ENCODE data around the gene CREBRF.
"Not testable (repeated sequence)": the region's sequence is repeated elsewhere in the genome, so short reads cannot be mapped to it uniquely, and the experiment has no call there.

The CREBRF gene

GRCh38 chr5:173075970-173076369 is 19.8 kb downstream of the CREBRF start:
- in situ Hi-C loops (cut with MboI; ENCODE audit: low sequenced_read_pairs) = no loop called here
- Histone ChIP-seq H3K36me3 (replicated peaks) (no peaks in the 10 kb centered on the region), H3K9me3 (no peaks in the 10 kb centered on the region), H3K4me3 (no peak overlapping the region), H3K27me3 (ENCODE audit: low read depth) (no peaks in the 10 kb centered on the region), H3K4me1 (no peaks in the 10 kb centered on the region)
- DNase-seq (ENCODE audit: low spot score in 2 of 2) = no peak

GRCh38 chr5:173076471-173076870 is 20.3 kb downstream of the CREBRF start:
- in situ Hi-C loops (cut with MboI; ENCODE audit: low sequenced_read_pairs); H3K4me1 ChIP-seq; H3K27me3 ChIP-seq (ENCODE audit: low read depth): not testable (repeated sequence)

DNA sequence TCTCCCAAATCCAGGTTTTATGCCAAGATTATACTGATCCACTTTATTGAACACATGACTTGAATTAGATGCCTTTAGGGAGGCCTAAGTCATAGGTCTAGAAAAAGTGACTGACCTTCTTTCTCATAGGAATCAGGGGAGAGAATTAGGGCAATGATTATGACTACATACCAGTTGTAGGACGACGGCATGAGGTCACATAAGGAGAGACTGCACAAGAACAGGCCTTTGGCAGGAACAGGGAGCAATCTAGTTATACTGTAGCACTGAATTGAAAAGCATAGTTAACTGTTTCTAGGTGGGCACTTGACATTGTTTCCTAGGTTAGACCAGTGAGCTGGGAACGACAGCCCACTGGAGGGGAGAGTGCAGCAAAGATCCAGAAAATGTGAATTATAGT is 22.7 kb downstream of the CREBRF start:
- Histone ChIP-seq H3K27me3 (ENCODE audit: low read depth) (no peaks in the 10 kb centered on the region), H3K4me3 (no peak overlapping the region), H3K9me3 (no peaks in the 10 kb centered on the region), H3K36me3 (replicated peaks) (no peaks in the 10 kb centered on the region), H3K4me1 (no peaks in the 10 kb centered on the region)
- no peak for DNase-seq (ENCODE audit: low spot score in 2 of 2)
- in situ Hi-C loops (cut with MboI; ENCODE audit: low sequenced_read_pairs) = no loop called here

More at GRCh38 chr5:173076471-173076870, 20.3 kb downstream of the CREBRF start:
- H3K4me3 ChIP-seq; H3K36me3 ChIP-seq (replicated peaks); DNase-seq (ENCODE audit: low spot score in 2 of 2); H3K9me3 ChIP-seq: not testable (repeated sequence)

GRCh38 chr5:173089581-173089980 is 33.4 kb downstream of the CREBRF start:
- Histone ChIP-seq H3K27me3 (ENCODE audit: low read depth) (no peaks in the 10 kb centered on the region), H3K4me1 (peaks cover 3% of the 10 kb centered on the region; the same call in 1 of the 2 replicates), H3K4me3 (no peak overlapping the region), H3K36me3 (replicated peaks) (no peaks in the 10 kb centered on the region), H3K9me3 (no peaks in the 10 kb centered on the region)
- no peak for DNase-seq (ENCODE audit: low spot score in 2 of 2)
- in situ Hi-C loops (cut with MboI; ENCODE audit: low sequenced_read_pairs) = no loop called here

- peaks cover 3% of the 10 kb centered on the region; the same call in 1 of the 2 replicates for H3K4me1 ChIP-seq
- no peaks in the 10 kb centered on the region for H3K27me3 ChIP-seq (ENCODE audit: low read depth)
These were observed 34.5 kb downstream of the CREBRF start for GRCh38 chr5:173090639-173091038.

GRCh38 chr5:173091981-173092380 is 35.8 kb downstream of the CREBRF start:
- no peak for DNase-seq (ENCODE audit: low spot score in 2 of 2)
- Histone ChIP-seq H3K36me3 (replicated peaks) (no peaks in the 10 kb centered on the region), H3K27me3 (ENCODE audit: low read depth) (no peaks in the 10 kb centered on the region), H3K4me1 (peaks cover 3% of the 10 kb centered on the region; the same call in 1 of the 2 replicates), H3K4me3 (no peak overlapping the region), H3K9me3 (no peaks in the 10 kb centered on the region)
- in situ Hi-C loops (cut with MboI; ENCODE audit: low sequenced_read_pairs) = no loop called here

More at GRCh38 chr5:173090639-173091038, 34.5 kb downstream of the CREBRF start:
- Histone ChIP-seq H3K4me3 (no peak overlapping the region), H3K36me3 (replicated peaks) (no peaks in the 10 kb centered on the region), H3K9me3 (no peaks in the 10 kb centered on the region)
- in situ Hi-C loops (cut with MboI; ENCODE audit: low sequenced_read_pairs) = no loop called here
- no peak for DNase-seq (ENCODE audit: low spot score in 2 of 2)

GRCh38 chr5:173093606-173094005 is 37.5 kb downstream of the CREBRF start:
- no peaks in the 10 kb centered on the region for H3K9me3 ChIP-seq
- in situ Hi-C loops (cut with MboI; ENCODE audit: low sequenced_read_pairs) = no loop called here
- no peaks in the 10 kb centered on the region for H3K36me3 ChIP-seq (replicated peaks)
- no peak for DNase-seq (ENCODE audit: low spot score in 2 of 2)
- no peak overlapping the region for H3K4me3 ChIP-seq
- H3K27me3 ChIP-seq (ENCODE audit: low read depth) = no peaks in the 10 kb centered on the region
- peaks cover 3% of the 10 kb centered on the region; the same call in 1 of the 2 replicates for H3K4me1 ChIP-seq

- Histone ChIP-seq H3K36me3 (replicated peaks) (no peaks in the 10 kb centered on the region), H3K4me3 (no peak overlapping the region), H3K9me3 (no peaks in the 10 kb centered on the region), H3K4me1 (peaks cover 3% of the 10 kb centered on the region; the same call in 1 of the 2 replicates), H3K27me3 (ENCODE audit: low read depth) (no peaks in the 10 kb centered on the region)
- peak in 1 of 2 experiments; percentile 36 for DNase-seq (ENCODE audit: low spot score in 2 of 2)
- in situ Hi-C loops (cut with MboI; ENCODE audit: low sequenced_read_pairs) = no loop called here
These were observed 38.0 kb downstream of the CREBRF start for GRCh38 chr5:173094012-173094661.

DNA sequence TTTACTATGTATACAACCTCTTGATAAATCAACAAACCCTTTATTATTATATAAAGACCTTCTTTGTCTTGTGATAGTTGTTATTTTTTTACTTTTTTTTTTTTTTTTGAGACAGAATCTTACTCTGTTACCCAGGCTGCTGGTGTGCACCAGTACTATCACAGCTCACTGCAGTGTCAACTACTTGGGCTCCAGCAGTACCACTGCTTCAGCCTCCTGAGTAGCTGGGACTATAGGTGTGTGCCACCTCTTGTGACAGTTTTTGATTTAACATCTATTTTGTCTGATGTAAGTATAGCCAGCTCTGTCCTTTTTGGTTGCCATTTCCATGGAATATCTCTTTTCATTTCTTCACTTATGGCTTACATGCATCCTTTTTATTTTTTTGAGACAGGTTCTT is 42.6 kb downstream of the CREBRF start:
- Histone ChIP-seq H3K9me3 (no peaks in the 10 kb centered on the region), H3K4me1 (peaks cover 1% of the 10 kb centered on the region; the same call in 1 of the 2 replicates), H3K4me3 (no peak overlapping the region), H3K36me3 (replicated peaks) (no peaks in the 10 kb centered on the region), H3K27me3 (ENCODE audit: low read depth) (no peaks in the 10 kb centered on the region)
- DNase-seq (ENCODE audit: low spot score in 2 of 2) = no peak
- in situ Hi-C loops (cut with MboI; ENCODE audit: low sequenced_read_pairs) = no loop called here

- in situ Hi-C loops (cut with MboI; ENCODE audit: low sequenced_read_pairs) = no loop called here
- H3K4me3 ChIP-seq = no peak overlapping the region
- no peak for DNase-seq (ENCODE audit: low spot score in 2 of 2)
These were observed 43.3 kb downstream of the CREBRF start for GRCh38 chr5:173099461-173099860.

DNA sequence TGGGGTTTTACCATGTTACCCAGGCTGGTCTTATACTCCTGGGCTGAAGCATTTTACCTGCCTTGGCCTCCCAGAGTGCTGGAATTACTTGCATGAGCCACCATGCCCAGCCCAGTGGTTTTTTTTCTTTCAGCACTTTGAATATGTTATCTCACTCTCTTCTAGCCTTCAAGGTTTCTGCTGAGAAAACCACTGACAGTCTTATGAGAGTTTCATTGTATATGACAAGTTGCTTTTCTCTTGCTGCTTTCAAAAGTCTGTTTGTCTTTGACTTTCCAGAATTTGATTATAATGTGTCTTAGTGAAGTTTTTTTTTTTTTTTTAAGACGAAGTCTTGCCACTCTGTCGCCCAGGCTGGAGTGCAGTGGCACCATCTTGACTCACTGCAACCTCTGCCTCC is 45.1 kb downstream of the CREBRF start:
- no peak for DNase-seq (ENCODE audit: low spot score in 2 of 2)
- in situ Hi-C loops (cut with MboI; ENCODE audit: low sequenced_read_pairs) = no loop called here
- Histone ChIP-seq H3K36me3 (replicated peaks) (no peaks in the 10 kb centered on the region), H3K4me3 (no peak overlapping the region), H3K9me3 (no peaks in the 10 kb centered on the region), H3K4me1 (no peaks in the 10 kb centered on the region), H3K27me3 (ENCODE audit: low read depth) (no peaks in the 10 kb centered on the region)

More at GRCh38 chr5:173099461-173099860, 43.3 kb downstream of the CREBRF start:
- Histone ChIP-seq H3K27me3 (ENCODE audit: low read depth) (no peaks in the 10 kb centered on the region), H3K9me3 (no peaks in the 10 kb centered on the region), H3K4me1 (no peaks in the 10 kb centered on the region), H3K36me3 (replicated peaks) (no peaks in the 10 kb centered on the region)

DNA sequence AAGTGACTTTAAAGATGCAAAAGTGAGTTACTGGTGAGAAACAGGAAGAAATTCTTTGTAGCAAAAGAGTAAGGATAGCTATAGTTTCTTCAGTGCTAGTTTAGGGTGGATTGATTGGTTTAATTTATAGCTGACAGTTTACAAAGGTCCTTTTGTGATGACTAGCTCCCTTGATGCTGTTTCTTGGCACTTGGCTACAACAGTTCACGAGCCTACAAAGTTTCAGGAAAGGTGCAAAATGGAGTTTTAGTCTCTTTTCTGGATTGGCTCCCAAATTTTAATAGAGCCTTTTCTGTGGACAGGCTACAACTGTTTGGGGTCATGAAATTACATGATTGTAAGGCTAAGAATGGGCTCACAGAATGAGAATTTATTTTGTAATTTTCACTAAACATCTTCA is 47.3 kb downstream of the CREBRF start:
- Histone ChIP-seq H3K9me3 (no peaks in the 10 kb centered on the region), H3K4me1 (no peaks in the 10 kb centered on the region), H3K36me3 (replicated peaks) (no peaks in the 10 kb centered on the region), H3K27me3 (ENCODE audit: low read depth) (no peaks in the 10 kb centered on the region), H3K4me3 (no peak overlapping the region)
- in situ Hi-C loops (cut with MboI; ENCODE audit: low sequenced_read_pairs) = no loop called here
- no peak for DNase-seq (ENCODE audit: low spot score in 2 of 2)

DNA sequence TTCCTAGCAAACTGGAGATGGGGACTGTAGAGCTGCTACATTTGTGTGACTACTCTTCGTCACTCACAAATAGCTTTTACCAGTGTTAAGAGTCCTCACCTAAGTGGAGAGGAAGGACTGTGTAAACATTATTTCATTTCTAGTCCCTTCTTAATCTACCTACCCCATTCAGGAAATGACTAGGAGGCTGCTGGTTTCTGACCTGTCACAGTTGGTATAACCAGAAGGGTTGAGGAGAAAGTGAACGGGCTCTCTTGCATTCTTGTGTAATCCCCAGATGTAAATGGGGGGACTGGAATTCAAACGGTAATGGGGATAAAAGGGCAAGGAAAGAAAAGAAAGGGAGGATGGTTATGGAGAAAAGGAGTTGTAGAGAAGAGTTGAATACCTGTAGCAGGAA is 52.8 kb downstream of the CREBRF start:
- H3K27me3 ChIP-seq (ENCODE audit: low read depth) = no peaks in the 10 kb centered on the region
- DNase-seq (ENCODE audit: low spot score in 2 of 2) = no peak
- H3K4me3 ChIP-seq = no peak overlapping the region
- H3K9me3 ChIP-seq = no peaks in the 10 kb centered on the region
- H3K36me3 ChIP-seq (replicated peaks) = no peaks in the 10 kb centered on the region
- in situ Hi-C loops (cut with MboI; ENCODE audit: low sequenced_read_pairs) = no loop called here
- H3K4me1 ChIP-seq = no peaks in the 10 kb centered on the region

DNA sequence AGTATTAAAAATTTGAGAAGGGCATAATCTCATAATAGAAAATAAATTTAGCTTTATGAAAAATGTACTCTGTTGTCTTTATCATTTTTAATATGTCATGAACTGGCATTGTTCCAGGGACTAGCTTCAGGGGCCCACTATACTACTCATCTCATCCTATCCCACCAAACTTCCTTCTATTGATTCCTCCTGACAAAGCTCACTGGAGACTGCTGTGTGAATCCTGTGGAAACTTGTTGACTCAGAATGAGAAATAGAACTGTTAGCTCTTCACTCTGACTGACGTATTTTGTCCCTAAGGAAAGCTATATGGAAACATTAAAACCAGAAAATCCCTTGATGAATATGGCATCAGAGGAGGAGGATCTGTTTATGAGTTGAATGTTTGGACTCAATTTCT is 58.4 kb downstream of the CREBRF start:
- Histone ChIP-seq H3K4me1 (no peaks in the 10 kb centered on the region), H3K27me3 (ENCODE audit: low read depth) (no peaks in the 10 kb centered on the region), H3K4me3 (no peak overlapping the region), H3K36me3 (replicated peaks) (no peaks in the 10 kb centered on the region), H3K9me3 (no peaks in the 10 kb centered on the region; the same call in 1 of the 2 replicates)
- in situ Hi-C loops (cut with MboI; ENCODE audit: low sequenced_read_pairs) = no loop called here
- no peak for DNase-seq (ENCODE audit: low spot score in 2 of 2)

DNA sequence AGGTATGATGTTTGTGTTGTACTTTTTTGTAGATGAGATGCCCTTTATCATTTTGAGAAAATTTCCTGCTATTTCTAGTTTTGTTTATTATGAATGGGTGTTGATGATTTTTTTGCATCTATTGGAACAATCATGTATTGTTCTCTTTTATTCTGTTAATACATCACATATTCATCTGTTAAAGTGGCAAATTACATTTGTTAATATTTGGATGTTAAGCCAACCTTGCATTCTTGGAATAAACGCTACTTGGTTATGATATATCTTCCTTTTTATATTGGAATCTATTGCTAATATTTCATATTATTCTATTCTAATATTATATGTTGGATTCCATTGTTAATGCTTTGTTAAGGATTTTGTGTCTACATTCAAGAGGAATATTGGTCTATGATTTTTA is 63.6 kb downstream of the CREBRF start:
- no peaks in the 10 kb centered on the region; the same call in 1 of the 2 replicates for H3K9me3 ChIP-seq
- no peaks in the 10 kb centered on the region for H3K4me1 ChIP-seq
- no peak for DNase-seq (ENCODE audit: low spot score in 2 of 2)
- no peaks in the 10 kb centered on the region for H3K27me3 ChIP-seq (ENCODE audit: low read depth)
- H3K4me3 ChIP-seq = no peak overlapping the region
- in situ Hi-C loops (cut with MboI; ENCODE audit: low sequenced_read_pairs) = no loop called here
- no peaks in the 10 kb centered on the region for H3K36me3 ChIP-seq (replicated peaks)
